ENCODE data around the gene FAM219B.

DNA sequence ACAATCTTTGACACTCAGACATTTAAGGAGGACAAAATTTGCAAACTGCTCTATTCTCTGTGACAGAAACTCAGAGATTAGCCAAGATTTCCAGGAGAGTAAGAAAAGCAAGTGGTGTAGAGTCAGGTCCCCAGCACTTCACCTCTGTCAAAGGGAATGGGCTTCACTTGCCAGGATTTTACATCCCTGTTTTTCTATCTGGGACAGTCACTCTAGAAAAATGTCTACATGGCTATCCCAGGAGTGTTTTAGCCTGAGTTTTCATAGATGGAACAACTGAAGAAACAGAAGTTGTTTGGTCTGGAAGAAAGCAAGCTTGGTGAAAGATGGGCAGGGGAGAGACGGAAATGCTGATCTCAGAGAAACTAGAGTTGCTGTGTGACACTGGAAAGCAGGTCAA, 3.0 kb downstream of the FAM219B start:
- TF ChIP-seq, protein P1, sequence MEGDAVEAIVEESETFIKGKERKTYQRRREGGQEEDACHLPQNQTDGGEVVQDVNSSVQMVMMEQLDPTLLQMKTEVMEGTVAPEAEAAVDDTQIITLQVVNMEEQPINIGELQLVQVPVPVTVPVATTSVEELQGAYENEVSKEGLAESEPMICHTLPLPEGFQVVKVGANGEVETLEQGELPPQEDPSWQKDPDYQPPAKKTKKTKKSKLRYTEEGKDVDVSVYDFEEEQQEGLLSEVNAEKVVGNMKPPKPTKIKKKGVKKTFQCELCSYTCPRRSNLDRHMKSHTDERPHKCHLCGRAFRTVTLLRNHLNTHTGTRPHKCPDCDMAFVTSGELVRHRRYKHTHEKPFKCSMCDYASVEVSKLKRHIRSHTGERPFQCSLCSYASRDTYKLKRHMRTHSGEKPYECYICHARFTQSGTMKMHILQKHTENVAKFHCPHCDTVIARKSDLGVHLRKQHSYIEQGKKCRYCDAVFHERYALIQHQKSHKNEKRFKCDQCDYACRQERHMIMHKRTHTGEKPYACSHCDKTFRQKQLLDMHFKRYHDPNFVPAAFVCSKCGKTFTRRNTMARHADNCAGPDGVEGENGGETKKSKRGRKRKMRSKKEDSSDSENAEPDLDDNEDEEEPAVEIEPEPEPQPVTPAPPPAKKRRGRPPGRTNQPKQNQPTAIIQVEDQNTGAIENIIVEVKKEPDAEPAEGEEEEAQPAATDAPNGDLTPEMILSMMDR (conservative IDR thresholded peaks at IDR 0.05; ENCODE audit: low read length), result no peak
- TF ChIP-seq EZH2phosphoT487 (IDR thresholded peaks at IDR 0.05; ENCODE audit: borderline replicate concordance, low read depth, low read length), result no peak

Measured in OCI-LY7 (cell line).